ENCODE data around the gene SFTA2.

DNA sequence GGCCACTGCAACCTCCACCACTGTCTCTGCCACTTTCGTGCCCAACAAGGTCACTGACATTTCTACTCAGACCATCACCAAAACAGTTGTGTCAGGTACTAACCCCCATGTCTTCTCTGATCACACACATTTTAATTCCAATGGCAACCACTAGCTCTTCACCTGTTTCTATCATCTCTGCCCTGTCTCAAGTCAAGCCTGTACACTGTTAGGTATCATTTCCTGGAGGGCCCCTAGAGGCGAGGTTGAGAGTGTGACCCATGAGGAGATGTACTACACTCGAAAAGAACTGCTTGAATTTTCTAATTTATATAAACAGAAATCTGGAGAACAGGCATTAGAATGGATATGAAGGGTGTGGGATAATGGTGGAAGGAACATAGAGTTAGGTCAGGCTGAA is 34.2 kb upstream of the SFTA2 start:
- TF ChIP-seq, protein P1, sequence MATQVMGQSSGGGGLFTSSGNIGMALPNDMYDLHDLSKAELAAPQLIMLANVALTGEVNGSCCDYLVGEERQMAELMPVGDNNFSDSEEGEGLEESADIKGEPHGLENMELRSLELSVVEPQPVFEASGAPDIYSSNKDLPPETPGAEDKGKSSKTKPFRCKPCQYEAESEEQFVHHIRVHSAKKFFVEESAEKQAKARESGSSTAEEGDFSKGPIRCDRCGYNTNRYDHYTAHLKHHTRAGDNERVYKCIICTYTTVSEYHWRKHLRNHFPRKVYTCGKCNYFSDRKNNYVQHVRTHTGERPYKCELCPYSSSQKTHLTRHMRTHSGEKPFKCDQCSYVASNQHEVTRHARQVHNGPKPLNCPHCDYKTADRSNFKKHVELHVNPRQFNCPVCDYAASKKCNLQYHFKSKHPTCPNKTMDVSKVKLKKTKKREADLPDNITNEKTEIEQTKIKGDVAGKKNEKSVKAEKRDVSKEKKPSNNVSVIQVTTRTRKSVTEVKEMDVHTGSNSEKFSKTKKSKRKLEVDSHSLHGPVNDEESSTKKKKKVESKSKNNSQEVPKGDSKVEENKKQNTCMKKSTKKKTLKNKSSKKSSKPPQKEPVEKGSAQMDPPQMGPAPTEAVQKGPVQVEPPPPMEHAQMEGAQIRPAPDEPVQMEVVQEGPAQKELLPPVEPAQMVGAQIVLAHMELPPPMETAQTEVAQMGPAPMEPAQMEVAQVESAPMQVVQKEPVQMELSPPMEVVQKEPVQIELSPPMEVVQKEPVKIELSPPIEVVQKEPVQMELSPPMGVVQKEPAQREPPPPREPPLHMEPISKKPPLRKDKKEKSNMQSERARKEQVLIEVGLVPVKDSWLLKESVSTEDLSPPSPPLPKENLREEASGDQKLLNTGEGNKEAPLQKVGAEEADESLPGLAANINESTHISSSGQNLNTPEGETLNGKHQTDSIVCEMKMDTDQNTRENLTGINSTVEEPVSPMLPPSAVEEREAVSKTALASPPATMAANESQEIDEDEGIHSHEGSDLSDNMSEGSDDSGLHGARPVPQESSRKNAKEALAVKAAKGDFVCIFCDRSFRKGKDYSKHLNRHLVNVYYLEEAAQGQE (IDR thresholded peaks at IDR 0.05; ENCODE audit: insufficient read depth in 1 of 2, low read depth in 2 of 2, low read length in 2 of 2) = no peak
- no peak for TF ChIP-seq POLR2AphosphoS5 (IDR thresholded peaks at IDR 0.05; ENCODE audit: low read depth, low read length)
- no peak for TF ChIP-seq SIN3A (IDR thresholded peaks at IDR 0.05; ENCODE audit: borderline replicate concordance, insufficient read depth, low read length)

All from PFSK-1 (cell line).